KBM-7 (cell line): ENCODE measurements around the gene SIVA1.

Experiments used
- DNase-seq: peaks from one replicate; pipeline ENCODE4 v3.0.0-alpha.2; 2015
- in situ Hi-C: fragments of 300-500 bp; cut with MboI; formaldehyde crosslinking; loops from 2 replicates; pipeline ENCODE4 v1.14.3; 2020; ENCODE audit warnings: low sequenced_read_pairs, low pct_unique_long_range_greater_than_20kb, mixed read lengths

SIVA1 gene

GRCh38 chr14:104778694-104779331, 25.9 kb downstream of the SIVA1 start:
- no peak for DNase-seq
- in situ Hi-C loops, result no loop called here

GRCh38 chr14:104779776-104780512, 27.0 kb downstream of the SIVA1 start:
- in situ Hi-C loops, result no loop called here
- no peak for DNase-seq

GRCh38 chr14:104780513-104781030, 27.6 kb downstream of the SIVA1 start:
- no peak for DNase-seq
- in situ Hi-C loops, result no loop called here

- DNase-seq, result no peak
- in situ Hi-C loops, result no loop called here
These were observed 28.5 kb downstream of the SIVA1 start for GRCh38 chr14:104781271-104782077.

- no peak for DNase-seq
- in situ Hi-C loops, result no loop called here
These were observed 29.3 kb downstream of the SIVA1 start for GRCh38 chr14:104782086-104782807.

- DNase-seq, result no peak
- in situ Hi-C loops, result no loop called here
These were observed 29.8 kb downstream of the SIVA1 start for GRCh38 chr14:104782808-104783139.

GRCh38 chr14:104783484-104784217, 30.7 kb downstream of the SIVA1 start:
- in situ Hi-C loops, result no loop called here
- no peak for DNase-seq

- in situ Hi-C loops, result no loop called here
- no peak for DNase-seq
These were observed 31.2 kb downstream of the SIVA1 start for GRCh38 chr14:104784218-104784568.

GRCh38 chr14:104784846-104785707, 32.1 kb downstream of the SIVA1 start:
- in situ Hi-C loops, result no loop called here
- DNase-seq, result no peak

GRCh38 chr14:104785708-104786080, 32.7 kb downstream of the SIVA1 start:
- in situ Hi-C loops, result no loop called here
- DNase-seq, result no peak

- in situ Hi-C loops, result no loop called here
These were observed 33.2 kb downstream of the SIVA1 start for GRCh38 chr14:104786091-104786586.

GRCh38 chr14:104786726-104787675, 34.1 kb downstream of the SIVA1 start:
- DNase-seq, result no peak

More at GRCh38 chr14:104786091-104786586, 33.2 kb downstream of the SIVA1 start:
- no peak for DNase-seq

GRCh38 chr14:104787736-104788135, 34.8 kb downstream of the SIVA1 start:
- in situ Hi-C loops, result no loop called here
- no peak for DNase-seq

More at GRCh38 chr14:104786726-104787675, 34.1 kb downstream of the SIVA1 start:
- in situ Hi-C loops, result no loop called here

- in situ Hi-C loops, result no loop called here
- DNase-seq, result no peak
These were observed 35.3 kb downstream of the SIVA1 start for GRCh38 chr14:104788161-104788818.

GRCh38 chr14:104788873-104789663, 36.1 kb downstream of the SIVA1 start:
- in situ Hi-C loops, result no loop called here
- DNase-seq, result no peak
